Spleen (tissue), 7 donors: ENCODE results near the gene STK24.

Experiments
- CTCF ChIP-seq, 11 experiments: fragments of 200-600 bp in 7 of 11; fragments of 450-650 bp in 4 of 11; sonication (generic) in 4 of 11; IDR thresholded peaks in 8 of 11; conservative IDR thresholded peaks in 3 of 11; 1 replicate in 7 of 11; 2 replicates in 4 of 11; pipeline versions ENCODE4 v1.4.0 to v1.8.0; 2016 to 2021; ENCODE audit warnings: antibody characterized with exemption in 11 of 11, inconsistent platforms in 4 of 11, mild to moderate bottlenecking in 1 of 11
- POLR2A ChIP-seq, 3 donors: fragments of 450-650 bp; IDR thresholded peaks; one replicate each; pipeline ENCODE4 v1.5.1; 2017; ENCODE audit warnings: antibody characterized with exemption in 3 of 3, mild to moderate bottlenecking in 1 of 3
- POLR2AphosphoS5 ChIP-seq, 3 donors: sonication (generic); formaldehyde crosslinking; IDR thresholded peaks; one replicate each; pipeline ENCODE4 v1.5.1; 2017; ENCODE audit warnings: antibody characterized with exemption in 3 of 3
- donor health status: DM: no; HTN: no; CAD: no; lungs with moderate emphysema.
- donor health status: DM: no; HTN: no; CAD: no.
- donor health status: DM: no; HTN: no; CAD: no.

GRCh38 chr13:98466634-98467236, 110.2 kb downstream of the STK24 start:
- TF ChIP-seq CTCF (IDR thresholded peaks at IDR 0.05 in 8 of 11, conservative IDR thresholded peaks at IDR 0.05 in 3 of 11) (peak in 9 of 11 experiments; percentile 31 to 72 (median 52)), POLR2A (IDR thresholded peaks at IDR 0.05) (no peak), POLR2AphosphoS5 (IDR thresholded peaks at IDR 0.05) (peak in 2 of 3 donors; percentile 23 to 31)
